GM18508 (cell line): Measurements from ENCODE around the gene EIF2B2.

Experiments
- ATAC-seq: cut with Tn5 transposase; IDR thresholded peaks from one replicate; pipeline ENCODE4 v1.9.1; 2021; ENCODE audit warnings: moderate number of reproducible peaks; ENCODE audit not compliant: insufficient read depth, unreplicated experiment

Gene EIF2B2

GRCh38 chr14:75002392-75003249 is at the start of gene EIF2B2:
EIF2B2 (plus strand) TSS chr14:75002921; CDS start chr14:75002991, 70 bp downstream.
- peak; percentile 79 for ATAC-seq

- no peak for ATAC-seq
Measured at GRCh38 chr14:74953686-74954085, 49.0 kb upstream of the EIF2B2 start.

GRCh38 chr14:74954232-74954946 is 48.3 kb upstream of the EIF2B2 start:
- no peak for ATAC-seq

GRCh38 chr14:74954947-74955228 is 47.8 kb upstream of the EIF2B2 start:
- no peak for ATAC-seq

- no peak for ATAC-seq
Measured at GRCh38 chr14:74955229-74956026, 47.3 kb upstream of the EIF2B2 start, which contains the start of gene PGF. PGF (minus strand) TSS chr14:74955597; CDS start chr14:74955242, 355 bp downstream.

- no peak for ATAC-seq
Measured at GRCh38 chr14:74956027-74956279, 46.8 kb upstream of the EIF2B2 start.

- ATAC-seq: no peak
Measured at GRCh38 chr14:74956280-74957072, 46.2 kb upstream of the EIF2B2 start.

- ATAC-seq: no peak
Measured at GRCh38 chr14:74959596-74960180, 43.0 kb upstream of the EIF2B2 start.

GRCh38 chr14:74960736-74961135 is 42.0 kb upstream of the EIF2B2 start:
- ATAC-seq: no peak

- ATAC-seq: no peak
Measured at GRCh38 chr14:74961238-74961911, 41.3 kb upstream of the EIF2B2 start.

- no peak for ATAC-seq
Measured at GRCh38 chr14:74962046-74962445, 40.7 kb upstream of the EIF2B2 start.

GRCh38 chr14:74962493-74962892 is 40.2 kb upstream of the EIF2B2 start:
- no peak for ATAC-seq

GRCh38 chr14:74963178-74963704 is 39.5 kb upstream of the EIF2B2 start:
- ATAC-seq: no peak

GRCh38 chr14:74963705-74964271 is 38.9 kb upstream of the EIF2B2 start:
- ATAC-seq: no peak

GRCh38 chr14:74964787-74965485 is 37.8 kb upstream of the EIF2B2 start:
- ATAC-seq: no peak

- ATAC-seq: no peak
Measured at GRCh38 chr14:74965486-74966153, 37.1 kb upstream of the EIF2B2 start.

GRCh38 chr14:74968811-74969210 is 33.9 kb upstream of the EIF2B2 start:
- no peak for ATAC-seq
